Liver (tissue), 3 donors: ENCODE measurements around the gene RNF13.

Source experiments
- ATF3 ChIP-seq: IDR thresholded peaks from 2 replicates; pipeline ENCODE4 v1.6.1; 2016; ENCODE audit warnings: antibody characterized with exemption
- CTCF ChIP-seq: fragments of 150-350 bp; IDR thresholded peaks from 2 replicates; pipeline ENCODE4 v1.5.1; 2017; ENCODE audit warnings: improper control_type of control experiment, low read depth, low read length; ENCODE audit not compliant: missing input control
- EGR1 ChIP-seq, 2 donors: IDR thresholded peaks; 2 replicates each; pipeline ENCODE4 v1.6.1; 2016 to 2018; ENCODE audit warnings: antibody characterized with exemption in 2 of 2, low read depth in 2 of 2
- MAX ChIP-seq: IDR thresholded peaks from 2 replicates; pipeline ENCODE4 v1.6.1; 2016; ENCODE audit warnings: antibody characterized with exemption
- RAD21 ChIP-seq, 2 donors: IDR thresholded peaks; 2 replicates each; pipeline ENCODE4 v1.6.1; 2016; ENCODE audit warnings: antibody characterized with exemption in 2 of 2, mild to moderate bottlenecking in 2 of 2
- SP1 ChIP-seq: IDR thresholded peaks from 2 replicates; pipeline ENCODE4 v1.6.1; 2018; ENCODE audit warnings: antibody characterized with exemption, mild to moderate bottlenecking
- donor health status: healthy.
- donor health status: healthy.

GRCh38 chr3:149792452-149793270 lies 20.4 kb upstream of the RNF13 start, which contains the start of gene ANKUB1:
- no peak for TF ChIP-seq CTCF
- no peak for TF ChIP-seq SP1
- no peak for TF ChIP-seq EGR1 (IDR thresholded peaks at IDR 0.05; ENCODE audit: low read depth in 2 of 2)
- TF ChIP-seq MAX: no peak
- TF ChIP-seq ATF3: no peak
- no peak for TF ChIP-seq RAD21 (IDR thresholded peaks at IDR 0.05)
